ENCODE results near the gene FLRT3.

The FLRT3 gene

DNA sequence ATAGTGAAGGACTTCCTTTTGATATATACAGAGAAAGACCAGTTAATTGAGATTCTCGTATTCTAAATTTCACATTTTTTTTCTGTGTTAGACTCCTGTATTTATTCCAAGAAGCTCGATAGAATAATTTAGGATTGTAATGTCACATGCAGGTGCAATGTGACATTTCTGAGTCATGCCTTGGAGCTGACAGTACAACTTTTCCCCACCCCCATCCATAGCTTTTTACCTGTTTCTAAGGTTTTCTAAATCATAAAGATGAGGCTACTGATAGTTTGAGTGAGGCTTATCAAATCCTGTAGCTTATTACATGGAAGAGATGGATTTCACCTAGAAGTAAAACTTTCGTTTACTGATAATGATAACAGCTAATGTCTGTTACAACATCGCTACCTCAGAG lies 37.6 kb downstream of the FLRT3 start:
- Mint-ChIP-seq H3K4me1 (ENCODE audit: low read depth) (no peaks in the 10 kb centered on the region), H3K36me3 (ENCODE audit: low read depth) (no peaks in the 10 kb centered on the region), H3K27me3 (no peaks in the 10 kb centered on the region), H3K4me3 (no peak overlapping the region), H3K27ac (no peak overlapping the region), H3K9me3 (peaks cover 4% of the 10 kb centered on the region)

DNA sequence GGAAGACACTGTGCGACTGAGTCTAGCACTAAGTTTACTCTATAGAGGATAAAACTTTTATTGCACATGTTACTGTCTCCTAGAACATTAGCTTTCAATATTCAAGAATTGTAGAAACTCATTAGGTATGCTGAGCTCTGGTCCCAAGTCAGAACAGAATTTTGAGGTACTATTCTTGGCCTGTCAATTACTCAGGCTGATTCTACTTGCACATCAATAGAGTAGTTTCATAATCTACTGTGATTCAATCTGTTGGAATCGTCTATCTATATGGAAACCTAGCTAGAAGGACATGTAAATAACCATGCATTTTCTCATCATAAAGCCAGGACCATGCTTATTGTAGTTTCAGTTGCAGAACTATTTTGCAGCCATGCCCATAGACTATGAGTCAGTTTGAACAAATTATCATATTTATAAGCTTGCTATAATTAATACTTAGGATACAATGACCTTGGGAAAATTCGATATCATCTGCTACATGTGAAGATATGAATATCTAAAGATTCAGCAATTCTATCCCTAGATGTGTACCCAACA lies 41.6 kb downstream of the FLRT3 start:
- Mint-ChIP-seq H3K36me3 (ENCODE audit: low read depth) (no peaks in the 10 kb centered on the region), H3K27me3 (no peaks in the 10 kb centered on the region), H3K4me1 (ENCODE audit: low read depth) (no peaks in the 10 kb centered on the region), H3K27ac (no peak overlapping the region), H3K4me3 (no peak overlapping the region), H3K9me3 (no peaks in the 10 kb centered on the region)

DNA sequence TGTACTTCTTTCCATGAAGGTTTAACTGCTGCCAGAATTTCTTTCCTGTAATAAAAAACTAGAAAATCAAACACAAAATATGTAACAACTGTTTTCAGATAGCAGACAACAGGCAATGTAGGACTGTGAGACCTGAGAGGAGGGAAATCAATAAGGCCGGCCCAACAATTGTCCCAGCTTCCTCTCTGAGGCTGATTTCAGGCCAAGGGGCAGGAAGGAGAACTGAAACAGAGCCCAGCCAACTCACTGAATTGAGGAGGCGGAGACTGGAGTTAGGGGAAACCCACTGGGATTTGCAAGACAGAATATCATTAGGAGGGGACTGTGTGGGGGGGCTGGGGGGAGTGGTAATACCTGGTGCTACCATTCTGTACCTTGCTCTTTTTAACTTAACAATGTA lies 42.2 kb downstream of the FLRT3 start:
- Mint-ChIP-seq H3K27me3 (no peaks in the 10 kb centered on the region), H3K27ac (no peak overlapping the region), H3K4me3 (no peak overlapping the region), H3K4me1 (ENCODE audit: low read depth) (no peaks in the 10 kb centered on the region), H3K9me3 (no peaks in the 10 kb centered on the region), H3K36me3 (ENCODE audit: low read depth) (no peaks in the 10 kb centered on the region)

DNA sequence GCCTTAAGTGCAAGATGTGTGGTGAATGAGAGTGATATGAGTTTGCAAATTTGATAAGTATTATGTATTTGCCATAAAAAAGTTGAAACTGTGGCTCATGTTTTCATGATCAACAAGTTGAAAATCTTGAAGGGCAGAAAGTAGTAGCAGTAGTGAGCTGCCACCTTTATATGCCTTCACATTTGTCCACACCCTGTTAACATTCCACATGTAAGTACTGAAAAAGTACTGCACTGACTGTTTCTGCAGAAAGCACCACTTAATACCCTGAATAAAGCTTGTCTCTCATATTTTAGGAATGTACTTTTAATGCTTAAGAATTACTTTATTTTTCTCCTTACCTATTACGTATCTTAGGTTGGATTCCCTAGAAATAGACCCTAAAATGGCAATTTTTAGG lies 45.9 kb downstream of the FLRT3 start:
- Mint-ChIP-seq H3K4me1 (ENCODE audit: low read depth) (no peaks in the 10 kb centered on the region), H3K27ac (no peak overlapping the region), H3K27me3 (no peaks in the 10 kb centered on the region), H3K9me3 (no peaks in the 10 kb centered on the region), H3K4me3 (no peak overlapping the region), H3K36me3 (ENCODE audit: low read depth) (no peaks in the 10 kb centered on the region)

DNA sequence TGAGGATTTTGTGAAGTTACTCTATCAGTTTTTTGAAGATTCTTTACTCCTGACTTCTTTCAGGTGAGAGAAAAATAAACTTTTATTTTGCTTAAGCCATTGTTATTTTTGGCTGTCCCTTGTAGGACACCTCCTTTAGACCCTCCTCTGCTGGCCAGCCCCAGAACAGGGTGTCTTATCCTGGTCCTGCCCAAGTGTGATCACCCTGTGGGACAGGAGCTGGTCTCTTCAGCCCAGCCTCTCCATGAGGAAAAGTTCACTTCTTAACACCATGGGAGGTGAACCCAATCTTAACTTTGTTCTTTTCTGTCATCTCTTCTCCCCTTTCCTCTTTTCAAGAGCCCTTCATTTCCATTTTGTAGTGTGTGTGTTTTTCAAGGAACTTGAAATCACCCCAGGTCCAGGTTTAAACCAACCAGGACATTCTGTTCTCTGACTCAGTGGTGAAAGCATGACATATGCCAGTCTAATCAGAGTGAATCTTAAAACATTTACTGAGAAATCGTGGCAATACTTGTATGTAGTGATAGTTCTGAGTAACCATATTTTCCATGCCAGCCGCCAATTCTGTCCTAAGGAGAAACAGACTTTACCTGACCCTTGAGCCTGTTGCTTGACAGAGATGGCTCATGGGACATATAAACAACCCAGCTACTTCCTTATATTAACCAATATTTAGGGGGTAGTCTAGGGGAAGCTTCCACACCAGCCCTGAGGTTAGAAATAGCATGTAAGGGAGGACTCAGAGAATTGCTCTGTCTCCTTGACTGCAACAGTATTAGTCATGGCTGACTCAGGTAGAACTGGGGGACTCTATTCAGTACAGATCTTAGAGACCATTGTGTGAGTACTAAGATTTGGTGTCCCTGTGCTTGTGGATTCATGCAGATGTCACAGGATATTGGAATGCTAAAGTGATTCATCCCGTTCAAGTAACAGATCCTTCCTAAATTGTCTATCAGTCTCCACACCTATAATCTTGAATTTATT lies 48.8 kb downstream of the FLRT3 start:
- H3K9me3 Mint-ChIP-seq, result peaks cover 2% of the 10 kb centered on the region
- no peak overlapping the region for H3K27ac Mint-ChIP-seq
- no peak overlapping the region for H3K4me3 Mint-ChIP-seq
- H3K27me3 Mint-ChIP-seq, result no peaks in the 10 kb centered on the region
- H3K4me1 Mint-ChIP-seq (ENCODE audit: low read depth), result no peaks in the 10 kb centered on the region
- no peaks in the 10 kb centered on the region for H3K36me3 Mint-ChIP-seq (ENCODE audit: low read depth)

DNA sequence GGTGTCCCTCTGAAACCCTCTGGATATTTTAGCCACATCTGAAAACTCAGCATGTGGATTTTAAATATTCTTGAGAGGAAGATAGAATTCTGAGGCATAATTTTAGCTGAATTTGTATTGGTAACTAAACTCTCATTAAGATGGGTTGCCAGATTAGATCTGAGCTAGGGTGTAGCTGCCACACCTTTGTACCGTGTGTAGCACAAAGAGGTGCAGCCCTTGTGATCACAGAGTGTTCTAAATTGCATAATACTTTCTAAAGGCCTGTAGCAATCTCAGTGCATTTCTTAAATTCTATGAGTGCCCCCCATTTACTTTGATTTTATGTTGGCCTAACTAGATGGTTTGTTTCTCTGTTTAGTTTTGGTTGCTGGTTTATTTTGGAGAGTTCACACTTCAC lies 53.0 kb downstream of the FLRT3 start:
- H3K9me3 Mint-ChIP-seq, result peaks cover 2% of the 10 kb centered on the region
- no peak overlapping the region for H3K27ac Mint-ChIP-seq
- H3K4me1 Mint-ChIP-seq (ENCODE audit: low read depth), result no peaks in the 10 kb centered on the region
- no peaks in the 10 kb centered on the region for H3K36me3 Mint-ChIP-seq (ENCODE audit: low read depth)
- no peaks in the 10 kb centered on the region for H3K27me3 Mint-ChIP-seq
- H3K4me3 Mint-ChIP-seq, result no peak overlapping the region

DNA sequence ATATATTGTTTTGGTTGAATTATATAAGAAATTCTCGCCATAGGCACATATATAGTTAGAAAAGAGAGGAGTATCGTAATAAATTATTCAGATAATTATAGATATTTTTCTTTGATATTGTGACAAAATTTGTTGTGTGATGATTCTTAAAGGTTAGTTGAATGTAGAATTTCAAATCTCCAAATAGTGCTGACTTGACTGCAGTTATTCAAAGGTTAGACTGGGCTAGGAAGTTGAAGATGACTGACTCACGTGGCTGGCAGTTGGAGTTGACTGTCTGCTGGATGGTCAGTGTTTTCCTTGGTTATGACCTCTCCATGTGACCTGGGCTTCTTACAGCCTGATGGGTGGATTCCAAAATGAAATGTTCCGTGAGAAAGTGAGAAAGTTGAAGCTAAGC lies 55.3 kb downstream of the FLRT3 start:
- no peak overlapping the region for H3K4me3 Mint-ChIP-seq
- no peaks in the 10 kb centered on the region for H3K36me3 Mint-ChIP-seq (ENCODE audit: low read depth)
- no peaks in the 10 kb centered on the region for H3K27me3 Mint-ChIP-seq
- H3K27ac Mint-ChIP-seq, result no peak overlapping the region
- H3K9me3 Mint-ChIP-seq, result peaks cover 2% of the 10 kb centered on the region
- H3K4me1 Mint-ChIP-seq (ENCODE audit: low read depth), result no peaks in the 10 kb centered on the region

Measured in stimulated activated naive CD8-positive, alpha-beta T cell treated with anti-CD3 and anti-CD28 coated beads, Interleukin-15, Interleukin-2, amounts not matched to agents 100 ng/mL and 50 ng/mL, for 24 hours (primary cell).